ENCODE data around the gene IP6K2.

Gene IP6K2

DNA sequence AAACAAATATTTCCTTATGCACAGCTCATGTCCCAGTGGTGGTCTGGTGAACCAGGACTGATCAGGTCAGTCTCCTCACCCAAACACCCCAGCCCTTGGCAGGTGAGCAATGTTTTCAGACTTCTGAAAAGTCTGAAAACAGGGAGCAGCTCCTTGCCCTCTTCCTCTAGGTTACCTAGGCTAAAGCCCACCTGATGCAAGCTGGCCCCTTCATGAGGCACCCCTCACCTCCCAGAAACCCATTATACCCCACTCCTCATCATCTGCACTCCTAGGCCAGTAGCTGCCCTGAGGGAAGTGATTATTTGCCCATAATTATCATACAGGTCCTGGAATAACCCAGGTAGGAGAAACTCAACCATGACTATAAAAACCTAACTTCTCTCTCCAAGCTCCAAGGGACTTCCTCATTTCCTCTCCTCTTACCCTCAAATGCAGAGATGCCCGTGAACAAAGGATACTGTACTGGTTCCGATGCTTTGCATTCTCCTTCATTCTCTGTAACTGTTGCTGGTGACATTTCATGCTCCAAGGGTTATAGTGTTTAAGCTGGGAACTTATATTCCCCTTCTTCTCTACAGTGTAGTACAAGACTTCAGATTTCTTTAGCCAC lies 26.1 kb downstream of the IP6K2 start:
- no peak for DNase-seq (ENCODE audit: low read depth in 2 of 2)

DNA sequence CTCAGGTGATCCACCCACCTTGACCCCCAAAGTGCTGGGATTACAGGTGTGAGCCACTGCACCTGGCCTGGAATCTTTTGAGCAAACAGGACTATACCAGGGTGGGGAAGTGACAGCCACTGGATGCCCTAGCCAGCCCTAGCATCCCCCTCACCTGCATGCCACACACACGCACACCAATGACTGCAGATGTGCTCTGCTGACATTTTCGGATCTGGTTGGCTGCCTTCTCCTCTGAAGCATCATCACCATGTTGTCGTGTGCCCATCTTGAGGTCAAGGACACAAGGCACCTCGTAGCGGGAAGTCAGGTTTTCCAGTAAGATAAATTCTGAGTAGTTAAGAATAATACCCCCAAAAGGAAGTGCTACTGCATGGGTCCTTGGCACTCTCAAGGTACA lies 27.6 kb downstream of the IP6K2 start:
- DNase-seq (ENCODE audit: low read depth in 2 of 2) = no peak

- DNase-seq (ENCODE audit: low read depth in 2 of 2) = no peak
Observed at GRCh38 chr3:48688737-48689075, 28.3 kb downstream of the IP6K2 start.

DNA sequence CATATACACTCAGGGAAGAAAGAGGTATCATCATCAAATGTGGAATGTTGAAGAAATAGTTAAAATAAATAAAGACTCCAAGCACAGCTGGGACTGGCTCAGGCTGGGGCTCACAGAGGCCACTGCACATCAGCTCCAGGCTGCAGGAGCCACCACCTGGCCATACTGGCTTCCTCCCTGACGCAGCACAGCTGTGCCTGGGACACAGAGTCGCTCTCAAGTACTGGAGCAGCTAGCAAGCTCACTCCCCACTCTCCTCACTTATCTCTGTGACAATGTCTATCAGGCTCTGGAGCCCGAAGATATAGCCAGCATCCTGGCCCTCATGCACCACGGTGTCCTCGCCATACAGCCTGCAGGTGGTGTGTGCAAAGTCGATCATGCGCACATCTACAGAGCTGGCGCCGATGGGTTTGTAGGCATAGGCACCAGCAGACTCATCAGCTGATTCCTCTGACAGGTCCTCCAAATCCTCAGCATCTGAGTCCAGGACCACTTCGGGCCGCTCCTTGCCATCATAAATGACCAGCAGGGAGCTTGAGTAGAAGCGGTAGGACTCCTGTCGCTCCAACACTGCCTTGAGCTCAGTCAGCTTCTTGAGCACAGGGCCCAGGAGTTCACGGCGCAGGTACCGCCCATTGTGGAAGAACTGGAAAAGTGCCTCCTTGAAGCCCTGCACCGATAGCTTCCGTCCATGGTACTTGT lies 28.8 kb downstream of the IP6K2 start:
- DNase-seq (ENCODE audit: low read depth in 2 of 2) = no peak

GRCh38 chr3:48687220-48687678 lies 29.8 kb downstream of the IP6K2 start:
- no peak for DNase-seq (ENCODE audit: low read depth in 2 of 2)

DNA sequence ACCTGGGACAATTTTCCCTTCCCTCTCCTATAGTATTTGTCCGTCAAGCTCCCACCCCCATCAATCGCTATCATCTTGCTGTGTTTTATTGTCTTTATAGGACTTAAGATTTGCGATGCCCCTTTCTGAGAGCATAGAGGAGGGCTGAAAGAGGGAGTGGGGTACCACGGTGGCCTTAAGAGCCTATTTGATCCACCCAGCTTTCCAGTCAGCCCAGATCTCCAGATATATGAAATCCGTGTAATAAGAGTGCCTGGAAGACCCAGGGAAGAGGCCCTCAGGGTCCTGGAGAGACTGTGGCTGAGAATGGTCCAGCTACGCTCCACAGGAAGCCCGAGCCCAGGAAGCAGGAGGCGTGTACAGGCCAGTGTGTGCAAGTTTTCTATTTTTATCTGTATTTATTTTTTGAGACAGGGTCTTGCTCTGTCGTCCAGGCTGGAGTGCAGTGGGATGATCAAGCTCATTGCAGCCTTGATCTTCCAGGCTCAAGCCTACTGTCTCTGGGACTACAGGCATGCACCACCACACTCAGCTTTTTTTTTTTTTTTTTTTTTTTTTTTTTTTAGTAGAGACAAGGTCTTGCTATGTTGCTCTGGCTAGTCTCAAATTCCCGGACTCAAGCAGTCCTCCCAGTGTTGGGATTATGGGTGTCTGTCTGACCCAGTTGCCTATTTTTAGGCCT lies 30.3 kb downstream of the IP6K2 start:
- no peak for DNase-seq (ENCODE audit: low read depth in 2 of 2)

- peak; percentile 83 to 84 for DNase-seq (ENCODE audit: low read depth in 2 of 2)
Observed at GRCh38 chr3:48685603-48686511, 31.2 kb downstream of the IP6K2 start, which contains the start of gene NCKIPSD. TSS of gene NCKIPSD (minus strand) at chr3:48685915. CDS start at chr3:48685807, 108 bp downstream.

DNA sequence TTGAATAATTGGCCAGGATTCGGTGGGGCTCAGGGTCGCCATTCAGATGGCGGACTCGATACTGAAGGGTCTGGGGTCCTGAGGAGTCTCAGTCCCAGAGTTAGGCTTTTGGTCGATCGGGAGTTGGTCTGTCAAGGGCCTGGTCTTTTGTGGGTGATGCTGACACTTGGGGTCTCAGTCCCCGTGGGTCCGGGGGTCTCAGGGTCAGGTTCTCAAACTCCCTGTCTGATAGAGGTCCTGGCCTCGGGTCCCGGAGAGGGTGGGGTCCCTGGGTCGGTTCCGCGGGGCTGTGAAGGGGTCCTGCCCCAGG lies 31.8 kb downstream of the IP6K2 start:
- DNase-seq (ENCODE audit: low read depth in 2 of 2) = no peak

GRCh38 chr3:48684480-48685143 lies 32.4 kb downstream of the IP6K2 start:
- no peak for DNase-seq (ENCODE audit: low read depth in 2 of 2)

DNA sequence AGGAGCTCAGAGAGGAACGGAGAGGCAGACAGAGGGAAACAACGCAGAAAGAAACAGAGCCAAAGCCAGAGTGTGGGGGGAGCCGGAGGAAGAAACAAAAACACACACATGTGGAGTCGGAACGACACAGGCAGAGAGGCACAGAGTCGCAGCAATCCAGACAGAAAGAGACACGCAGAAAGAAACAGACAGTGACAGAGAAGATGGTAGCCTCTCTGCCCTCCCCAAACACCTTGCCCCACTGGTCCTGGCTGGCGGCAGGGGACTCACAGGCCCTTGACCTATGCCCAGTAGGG lies 33.0 kb downstream of the IP6K2 start:
- no peak for DNase-seq (ENCODE audit: low read depth in 2 of 2)

- DNase-seq (ENCODE audit: low read depth in 2 of 2) = no peak
Observed at GRCh38 chr3:48682786-48683185, 34.2 kb downstream of the IP6K2 start.

GRCh38 chr3:48681974-48682610 lies 34.9 kb downstream of the IP6K2 start:
- DNase-seq (ENCODE audit: low read depth in 2 of 2) = no peak

GRCh38 chr3:48681541-48681880 lies 35.5 kb downstream of the IP6K2 start:
- DNase-seq (ENCODE audit: low read depth in 2 of 2) = no peak

GRCh38 chr3:48680811-48681540 lies 36.0 kb downstream of the IP6K2 start:
- DNase-seq (ENCODE audit: low read depth in 2 of 2) = no peak

DNA sequence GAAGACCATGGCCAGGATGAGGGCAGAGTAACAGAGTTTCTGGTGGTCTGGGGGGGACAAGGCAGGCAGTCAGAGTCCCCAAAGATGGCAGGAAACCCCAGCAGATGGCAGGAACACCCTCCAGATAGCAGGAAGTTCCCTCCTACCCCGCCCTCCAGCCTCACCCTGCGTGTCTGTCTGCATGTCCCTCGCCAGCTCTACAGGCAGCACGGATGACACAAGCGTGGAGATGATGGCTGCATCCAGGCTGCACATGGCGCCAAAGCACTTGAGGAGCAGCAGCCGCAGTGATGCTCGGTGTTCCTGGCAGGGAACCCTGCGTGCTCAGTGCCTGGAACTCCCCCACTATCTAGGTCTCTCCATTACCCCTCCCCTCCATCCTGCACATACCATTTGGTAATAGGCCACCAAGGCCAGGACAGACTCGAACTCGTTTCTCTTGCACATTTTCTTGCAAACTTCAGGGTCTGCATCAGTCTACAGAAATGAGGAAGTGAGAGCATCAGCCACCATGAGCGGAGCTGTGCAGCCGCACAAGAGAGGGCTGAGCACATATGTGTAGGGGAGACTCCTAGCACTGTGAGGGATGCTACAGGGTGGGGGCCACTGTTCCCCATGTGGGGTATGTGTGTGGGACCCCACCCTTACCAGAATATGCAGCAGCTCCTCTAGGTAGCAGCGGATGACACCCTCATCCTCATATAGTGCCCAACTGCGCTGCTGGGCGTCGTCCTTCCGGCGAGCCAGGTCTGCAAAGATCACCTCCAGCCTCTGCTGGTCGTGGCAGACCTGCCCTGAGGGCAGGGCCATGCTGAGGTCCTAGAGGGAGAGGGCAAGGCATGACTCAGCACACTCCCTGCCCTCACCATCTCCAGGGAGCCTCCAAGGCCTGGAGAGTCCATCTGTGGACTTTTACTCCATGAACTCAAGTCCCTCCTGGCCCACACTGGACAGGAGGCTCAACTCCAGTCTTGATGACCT lies 37.3 kb downstream of the IP6K2 start:
- DNase-seq (ENCODE audit: low read depth in 2 of 2) = no peak

- no peak for DNase-seq (ENCODE audit: low read depth in 2 of 2)
Observed at GRCh38 chr3:48678566-48679380, 38.2 kb downstream of the IP6K2 start.

- no peak for DNase-seq (ENCODE audit: low read depth in 2 of 2)
Observed at GRCh38 chr3:48678056-48678455, 39.0 kb downstream of the IP6K2 start.

- DNase-seq (ENCODE audit: low read depth in 2 of 2) = no peak
Observed at GRCh38 chr3:48674505-48674904, 42.5 kb downstream of the IP6K2 start.

- no peak for DNase-seq (ENCODE audit: low read depth in 2 of 2)
Observed at GRCh38 chr3:48672522-48672921, 44.5 kb downstream of the IP6K2 start.
